ENCODE measurements around the gene SLC5A2.

The SLC5A2 gene

GRCh38 chr16:31502981-31503380 is 20.1 kb downstream of the SLC5A2 start:
- no peak for TF ChIP-seq CTCF (IDR thresholded peaks at IDR 0.05)

GRCh38 chr16:31504159-31504558 is 21.2 kb downstream of the SLC5A2 start:
- TF ChIP-seq CTCF (IDR thresholded peaks at IDR 0.05), result no peak

GRCh38 chr16:31505483-31505882 is 22.6 kb downstream of the SLC5A2 start:
- TF ChIP-seq CTCF (IDR thresholded peaks at IDR 0.05), result no peak

GRCh38 chr16:31507617-31507928 is 24.6 kb downstream of the SLC5A2 start:
- no peak for TF ChIP-seq CTCF (IDR thresholded peaks at IDR 0.05)

GRCh38 chr16:31507929-31508705 is 25.2 kb downstream of the SLC5A2 start, which contains the start of gene RUSF1:
RUSF1 (minus strand) TSS chr16:31508391; CDS start chr16:31508373, 18 bp downstream.
- TF ChIP-seq CTCF (IDR thresholded peaks at IDR 0.05), result no peak

GRCh38 chr16:31508706-31509195 is 25.8 kb downstream of the SLC5A2 start:
- no peak for TF ChIP-seq CTCF (IDR thresholded peaks at IDR 0.05)

GRCh38 chr16:31513126-31513525 is 30.2 kb downstream of the SLC5A2 start:
- no peak for TF ChIP-seq CTCF (IDR thresholded peaks at IDR 0.05)

Measured in LNCAP (cell line).